ENCODE results near the gene MGAT5B.

DNA sequence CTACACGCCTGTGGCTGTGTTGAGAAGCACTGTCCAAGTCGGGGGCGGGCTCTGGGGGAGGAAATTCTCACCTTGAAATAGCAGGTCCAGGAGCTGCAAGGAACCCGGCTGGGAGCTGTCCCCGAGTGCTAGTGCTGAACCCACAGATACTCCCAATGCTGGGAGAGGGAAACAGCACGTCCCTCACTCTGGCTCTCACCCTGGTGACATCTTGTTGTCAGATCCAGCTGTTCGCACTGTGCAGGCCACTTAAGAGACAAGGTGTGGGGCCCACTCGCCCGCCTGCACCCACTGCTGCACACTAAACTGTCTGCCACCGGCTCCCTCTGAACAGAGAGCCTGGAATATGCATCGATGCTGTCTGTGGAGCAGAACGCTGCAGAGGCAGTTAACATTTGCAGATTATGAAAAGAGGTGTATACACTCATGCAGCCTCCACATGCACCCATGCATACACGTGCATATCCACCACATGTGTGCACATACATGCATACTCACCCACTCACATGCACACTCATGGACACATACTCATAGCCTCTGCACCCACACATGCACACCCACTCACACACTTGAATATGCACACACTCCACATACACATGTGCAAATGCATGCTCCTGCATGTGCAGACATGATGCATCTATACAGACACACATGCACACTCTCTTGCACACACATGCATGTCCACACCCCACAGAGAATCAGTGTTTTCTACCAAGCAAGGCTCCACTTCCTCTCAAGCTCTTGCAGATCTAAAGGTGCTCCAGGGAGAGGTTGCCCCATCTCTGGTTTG is 42.0 kb downstream of the MGAT5B start:
- TF ChIP-seq, protein P1, sequence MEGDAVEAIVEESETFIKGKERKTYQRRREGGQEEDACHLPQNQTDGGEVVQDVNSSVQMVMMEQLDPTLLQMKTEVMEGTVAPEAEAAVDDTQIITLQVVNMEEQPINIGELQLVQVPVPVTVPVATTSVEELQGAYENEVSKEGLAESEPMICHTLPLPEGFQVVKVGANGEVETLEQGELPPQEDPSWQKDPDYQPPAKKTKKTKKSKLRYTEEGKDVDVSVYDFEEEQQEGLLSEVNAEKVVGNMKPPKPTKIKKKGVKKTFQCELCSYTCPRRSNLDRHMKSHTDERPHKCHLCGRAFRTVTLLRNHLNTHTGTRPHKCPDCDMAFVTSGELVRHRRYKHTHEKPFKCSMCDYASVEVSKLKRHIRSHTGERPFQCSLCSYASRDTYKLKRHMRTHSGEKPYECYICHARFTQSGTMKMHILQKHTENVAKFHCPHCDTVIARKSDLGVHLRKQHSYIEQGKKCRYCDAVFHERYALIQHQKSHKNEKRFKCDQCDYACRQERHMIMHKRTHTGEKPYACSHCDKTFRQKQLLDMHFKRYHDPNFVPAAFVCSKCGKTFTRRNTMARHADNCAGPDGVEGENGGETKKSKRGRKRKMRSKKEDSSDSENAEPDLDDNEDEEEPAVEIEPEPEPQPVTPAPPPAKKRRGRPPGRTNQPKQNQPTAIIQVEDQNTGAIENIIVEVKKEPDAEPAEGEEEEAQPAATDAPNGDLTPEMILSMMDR (IDR thresholded peaks at IDR 0.05), result no peak
- TF ChIP-seq POLR2A (IDR thresholded peaks at IDR 0.05), result no peak
